ENCODE data around the gene BAZ1A. TPM values are rescaled to one million over a fixed set of nuclear protein-coding genes. Genes with fewer than 3 reads are reported as not detected.

BAZ1A gene
- total RNA-seq, 1 experiment from 2014 or later: 24.2 TPM

DNA sequence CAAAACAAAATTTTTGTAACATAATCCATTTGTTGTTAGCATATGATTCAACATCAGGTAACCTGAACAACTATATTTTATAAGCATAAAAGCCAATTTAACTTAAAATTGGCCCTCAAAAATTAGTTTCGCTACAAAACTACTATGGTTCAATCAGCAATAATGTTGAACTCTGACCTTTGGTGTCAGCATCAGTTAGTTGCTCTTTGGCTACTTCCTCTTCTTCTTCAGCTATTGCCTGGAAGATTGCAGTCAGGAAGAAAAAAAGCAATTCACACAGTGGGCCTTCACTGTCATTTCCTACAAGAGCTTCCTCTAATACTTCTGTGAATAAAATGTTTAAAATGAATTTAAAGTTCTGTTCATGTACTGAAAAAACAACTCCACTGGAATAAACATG, 82.6 kb downstream of the BAZ1A start:
- ATAC-seq (no peak), DNase-seq (ENCODE audit: low read depth, low spot score) (no peak)
- BruUV-seq (replicated peaks): no TSS peak
- peaks cover 0 to 15% of the 10 kb centered on the region in 2 experiments; a peak in 2 of 4 replicates for H3K36me3 ChIP-seq (ENCODE audit: control insufficient read depth in 1 of 2, insufficient read depth in 2 of 2, low read length in 2 of 2)
- TF ChIP-seq MAX (IDR thresholded peaks at IDR 0.05): no peak
- TF ChIP-seq ELF1 (IDR thresholded peaks at IDR 0.05; ENCODE audit: borderline replicate concordance, low read depth): no peak
- no peak for TF ChIP-seq SRF (IDR thresholded peaks at IDR 0.05; ENCODE audit: low read depth)
- TF ChIP-seq YY1 (IDR thresholded peaks at IDR 0.05; ENCODE audit: extremely low read depth, insufficient replicate concordance, low read depth, low read length): no peak
- no peak for TF ChIP-seq SIN3A (IDR thresholded peaks at IDR 0.05; ENCODE audit: low read depth)
- TF ChIP-seq CBX3 (IDR thresholded peaks at IDR 0.05; ENCODE audit: low read depth): no peak
- TF ChIP-seq RAD21 (IDR thresholded peaks at IDR 0.05; ENCODE audit: low read depth): no peak
- TF ChIP-seq, protein P1, sequence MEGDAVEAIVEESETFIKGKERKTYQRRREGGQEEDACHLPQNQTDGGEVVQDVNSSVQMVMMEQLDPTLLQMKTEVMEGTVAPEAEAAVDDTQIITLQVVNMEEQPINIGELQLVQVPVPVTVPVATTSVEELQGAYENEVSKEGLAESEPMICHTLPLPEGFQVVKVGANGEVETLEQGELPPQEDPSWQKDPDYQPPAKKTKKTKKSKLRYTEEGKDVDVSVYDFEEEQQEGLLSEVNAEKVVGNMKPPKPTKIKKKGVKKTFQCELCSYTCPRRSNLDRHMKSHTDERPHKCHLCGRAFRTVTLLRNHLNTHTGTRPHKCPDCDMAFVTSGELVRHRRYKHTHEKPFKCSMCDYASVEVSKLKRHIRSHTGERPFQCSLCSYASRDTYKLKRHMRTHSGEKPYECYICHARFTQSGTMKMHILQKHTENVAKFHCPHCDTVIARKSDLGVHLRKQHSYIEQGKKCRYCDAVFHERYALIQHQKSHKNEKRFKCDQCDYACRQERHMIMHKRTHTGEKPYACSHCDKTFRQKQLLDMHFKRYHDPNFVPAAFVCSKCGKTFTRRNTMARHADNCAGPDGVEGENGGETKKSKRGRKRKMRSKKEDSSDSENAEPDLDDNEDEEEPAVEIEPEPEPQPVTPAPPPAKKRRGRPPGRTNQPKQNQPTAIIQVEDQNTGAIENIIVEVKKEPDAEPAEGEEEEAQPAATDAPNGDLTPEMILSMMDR (IDR thresholded peaks at IDR 0.05 in 2 of 3, conservative IDR thresholded peaks at IDR 0.05 in 1 of 3; ENCODE audit: borderline replicate concordance in 1 of 3, insufficient read depth in 1 of 3, low read depth in 2 of 3, low read length in 2 of 3): no peak
- TF ChIP-seq EZH2 (IDR thresholded peaks at IDR 0.05): no peak
- TF ChIP-seq EZH2phosphoT487 (IDR thresholded peaks at IDR 0.05; ENCODE audit: borderline replicate concordance): no peak
- H3K4me2 ChIP-seq (ENCODE audit: low read length): no peak overlapping the region
- no peak overlapping the region for H3K9ac ChIP-seq (ENCODE audit: low read length)
- no peak overlapping the region for H2AFZ ChIP-seq (ENCODE audit: low read depth, low read length, poor library complexity, severe bottlenecking)
- CTCF ChIA-PET: no interaction called here
- no peaks in the 10 kb centered on the region for H3K79me2 ChIP-seq (ENCODE audit: insufficient read depth, low read length)
- H4K20me1 ChIP-seq (ENCODE audit: insufficient read depth): no peaks in the 10 kb centered on the region
- H3K27me3 ChIP-seq (ENCODE audit: insufficient read depth, low read length): no peaks in the 10 kb centered on the region
- intact Hi-C loops (cut with micrococcal nuclease): no loop called here
- H3K4me3 ChIP-seq (replicated peaks in 1 of 2; ENCODE audit: low read depth in 1 of 2, low read length in 2 of 2): no peak overlapping the region
- POLR2A ChIA-PET: no interaction called here
- no peaks in the 10 kb centered on the region for H3K9me2 ChIP-seq (ENCODE audit: insufficient read depth)
- H3K27ac ChIP-seq (ENCODE audit: low read depth, low read length): no peak overlapping the region
- no peaks in the 10 kb centered on the region for H3K9me3 ChIP-seq (ENCODE audit: control insufficient read depth in 1 of 2, insufficient read depth in 1 of 2, low read depth in 1 of 2, low read length in 2 of 2)
- no peaks in the 10 kb centered on the region for H3K4me1 ChIP-seq (ENCODE audit: control insufficient read depth in 1 of 2, insufficient read depth in 2 of 2, low read length in 2 of 2)
- RAD21 ChIA-PET (ENCODE audit: low non-redundant PET in 1 of 2, low total read pairs in 2 of 2, uncharacterized antibody in 2 of 2, unreplicated experiment in 2 of 2): no interaction called here

Data from HCT116 (cell line).